Activated naive CD4-positive, alpha-beta T cell treated with Interleukin-2 at 50 U/mL for 16 hours (primary cell): ENCODE results near the gene CPXM1.

Source experiments
- DNase-seq: peaks from one replicate; pipeline ENCODE4 v3.0.0-alpha.2; 2020

CPXM1 gene

DNA sequence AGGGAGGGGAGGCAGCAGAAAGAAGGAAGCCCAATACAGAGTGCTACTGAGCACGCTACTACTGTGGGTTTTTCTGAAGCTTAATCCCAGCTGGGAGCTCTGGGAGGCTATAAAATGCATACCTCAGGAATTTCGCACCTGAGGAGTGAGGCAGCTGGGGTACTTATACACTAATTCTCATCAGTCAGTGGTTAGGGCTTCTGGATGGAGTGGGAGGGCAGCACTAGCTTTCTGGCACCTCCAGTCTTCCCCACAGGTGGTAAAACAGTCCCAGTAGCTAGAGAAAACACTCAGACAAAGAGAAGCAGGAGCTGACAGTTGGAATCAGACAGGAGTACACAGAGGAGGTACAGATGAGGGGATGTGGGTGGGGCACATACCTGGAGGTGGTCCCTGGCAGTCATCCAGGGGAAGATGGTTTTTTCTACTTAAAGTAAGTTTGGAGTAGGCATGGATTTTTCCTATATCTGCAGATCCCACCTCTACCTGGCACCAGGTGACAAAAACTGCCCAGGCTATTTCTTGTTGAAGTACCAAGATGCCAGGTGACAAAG lies 37.8 kb downstream of the CPXM1 start:
- no peak for DNase-seq

DNA sequence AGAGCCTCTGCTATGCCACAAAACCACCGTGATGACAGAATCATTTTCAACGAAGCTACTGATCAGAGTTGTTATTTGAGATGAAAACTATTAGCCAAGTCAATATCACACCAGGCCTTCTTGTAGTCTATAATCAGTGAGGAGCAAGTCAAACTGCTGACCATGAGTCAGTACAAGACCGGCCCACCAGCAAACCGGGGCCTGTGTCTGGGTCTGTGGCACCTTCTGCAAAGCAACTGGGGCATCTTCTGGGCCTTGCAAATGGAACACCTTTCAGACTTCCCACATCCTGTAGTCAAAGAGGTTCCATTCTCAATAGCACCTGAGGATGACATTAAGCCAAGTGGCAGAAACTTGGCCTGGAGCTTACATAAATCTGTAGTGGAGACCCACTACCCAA lies 38.5 kb downstream of the CPXM1 start:
- no peak for DNase-seq

DNA sequence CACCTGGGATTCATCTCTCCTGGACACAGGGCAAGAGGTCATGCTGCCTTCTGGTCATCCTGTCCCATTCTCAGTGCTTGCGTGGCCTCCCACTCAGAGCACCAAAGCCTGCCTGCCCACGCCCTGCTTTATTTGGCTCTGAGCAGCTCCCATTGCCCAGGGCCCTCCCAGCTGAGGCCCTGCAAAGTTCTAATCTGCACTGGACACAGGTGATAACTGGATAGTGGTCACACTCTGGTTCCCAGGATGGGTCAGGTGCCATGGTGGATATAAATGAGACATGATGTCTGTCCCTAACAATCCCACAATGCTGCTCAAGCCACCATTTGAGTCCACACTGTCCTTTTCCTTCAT lies 39.5 kb downstream of the CPXM1 start:
- no peak for DNase-seq

DNA sequence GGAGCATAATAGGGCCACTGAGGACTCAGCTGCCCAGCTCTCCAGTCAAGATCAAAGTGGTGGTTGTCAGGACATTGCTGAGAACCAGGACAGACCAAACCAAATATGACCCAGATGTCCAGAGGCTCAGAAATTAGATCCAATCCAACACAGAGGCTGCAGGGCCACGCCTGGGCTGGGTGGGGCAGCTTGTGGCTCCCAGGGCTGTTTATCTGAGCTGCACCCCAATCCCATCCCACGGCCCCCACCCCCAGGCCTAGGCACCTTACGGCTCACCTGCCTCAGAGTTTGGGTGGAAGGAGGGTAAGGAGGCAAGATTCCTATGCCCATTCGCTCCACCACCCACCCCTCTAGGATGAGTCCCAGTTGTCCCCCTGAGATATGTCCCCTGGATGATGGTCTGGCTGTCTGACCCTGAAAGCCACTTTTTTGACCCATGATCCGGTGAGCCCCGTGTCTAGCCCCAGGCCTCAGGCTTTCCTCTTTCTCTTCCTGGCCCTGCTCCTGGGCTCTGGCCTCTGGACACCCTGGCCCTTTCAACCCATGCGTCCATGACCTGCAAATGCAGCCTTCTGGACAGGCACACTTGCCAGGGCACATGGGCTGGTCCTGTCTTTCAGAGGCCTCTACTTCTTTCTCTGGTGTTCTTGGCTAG lies 40.0 kb downstream of the CPXM1 start:
- DNase-seq, result no peak

DNA sequence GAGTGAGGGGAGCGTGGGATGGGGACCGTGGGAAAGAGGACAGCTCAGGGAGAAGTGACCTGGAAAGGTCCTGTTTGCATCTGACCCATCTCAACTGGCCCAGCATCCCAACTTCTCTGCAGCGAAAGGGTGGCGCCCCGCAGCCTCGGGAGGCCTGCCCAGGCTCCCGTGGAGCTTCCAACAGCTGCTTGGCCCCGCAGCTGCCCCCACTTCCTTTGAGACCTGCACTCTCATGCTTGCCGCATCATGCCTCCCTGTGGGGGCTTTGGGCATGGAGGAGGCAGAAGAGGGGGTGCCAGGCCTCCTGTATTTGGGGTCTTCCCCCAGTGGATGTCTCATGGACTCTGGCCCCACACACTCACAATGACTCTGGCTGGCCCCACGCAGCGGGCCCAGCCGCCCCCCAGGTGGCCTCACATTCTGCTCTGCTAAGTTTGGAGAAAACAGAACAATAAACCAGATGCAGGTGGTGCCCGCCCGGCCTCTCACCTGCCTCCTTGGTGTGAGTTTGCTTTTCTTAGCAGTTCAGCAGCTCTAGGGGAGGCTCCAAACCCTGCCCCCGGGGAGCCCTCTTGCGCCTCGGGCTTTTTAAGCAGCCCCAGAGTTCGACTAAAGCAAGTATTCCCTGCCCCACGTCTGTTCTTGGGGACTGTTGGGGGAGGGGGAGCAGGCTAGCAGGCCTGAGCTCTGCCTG lies 40.7 kb downstream of the CPXM1 start:
- no peak for DNase-seq

GRCh38 chr20:2759143-2759542 lies 41.3 kb downstream of the CPXM1 start:
- no peak for DNase-seq

DNA sequence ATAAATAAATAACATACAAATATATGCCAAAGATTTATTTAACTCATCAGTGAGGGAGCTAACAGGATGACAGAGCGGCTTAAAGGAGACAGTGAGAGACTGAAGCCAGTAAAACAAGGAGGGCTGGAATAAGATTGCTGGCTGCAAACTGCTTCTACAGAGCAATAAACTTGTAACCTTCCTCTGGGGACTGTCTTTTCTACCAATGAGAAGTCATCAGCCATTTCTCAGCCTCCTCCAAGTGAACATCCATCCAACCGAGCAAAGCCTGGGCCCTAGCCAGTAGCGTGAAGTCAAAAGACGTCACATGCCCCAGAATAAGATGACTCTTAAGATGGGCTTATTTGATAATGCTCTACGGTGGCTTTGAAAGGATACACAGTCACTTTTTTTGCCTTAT lies 42.5 kb downstream of the CPXM1 start:
- DNase-seq, result no peak

GRCh38 chr20:2757001-2757400 lies 43.4 kb downstream of the CPXM1 start:
- no peak for DNase-seq

- no peak for DNase-seq
Observed at GRCh38 chr20:2756056-2756611, 44.3 kb downstream of the CPXM1 start.

DNA sequence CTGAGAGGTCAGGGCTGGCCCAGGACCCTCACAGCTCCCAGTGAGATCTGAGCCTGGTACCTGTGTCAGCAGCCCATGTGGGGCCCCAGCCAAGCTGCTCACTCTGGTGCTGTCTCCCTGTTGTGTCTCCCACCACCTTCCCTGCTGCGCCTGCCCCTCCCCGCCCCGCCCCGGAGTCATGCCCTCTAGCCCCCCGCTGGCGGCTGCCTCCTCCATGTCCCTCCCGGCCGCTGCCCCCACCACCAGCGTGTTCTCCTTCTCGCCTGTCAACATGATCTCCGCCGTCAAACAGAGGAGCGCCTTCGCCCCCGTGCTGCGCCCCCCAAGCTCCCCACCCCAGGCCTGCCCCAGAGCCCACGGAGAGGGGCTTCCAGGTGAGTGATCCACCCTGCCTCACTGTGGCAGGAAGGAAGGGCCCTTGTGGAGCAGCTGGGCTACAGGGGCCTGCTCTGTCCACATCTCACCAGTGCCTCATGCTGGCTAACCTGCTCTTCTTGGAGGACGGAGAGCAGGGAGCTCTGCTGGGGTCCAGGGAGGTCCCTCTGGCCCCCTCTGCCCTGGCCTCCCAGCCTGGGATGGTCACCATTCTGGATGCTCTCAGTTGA lies 44.9 kb downstream of the CPXM1 start:
- no peak for DNase-seq

GRCh38 chr20:2754424-2754823 lies 46.0 kb downstream of the CPXM1 start:
- DNase-seq, result no peak

GRCh38 chr20:2753461-2754040 lies 46.9 kb downstream of the CPXM1 start:
- DNase-seq, result no peak

GRCh38 chr20:2752567-2753460 lies 47.6 kb downstream of the CPXM1 start:
- DNase-seq, result peak; percentile 41

DNA sequence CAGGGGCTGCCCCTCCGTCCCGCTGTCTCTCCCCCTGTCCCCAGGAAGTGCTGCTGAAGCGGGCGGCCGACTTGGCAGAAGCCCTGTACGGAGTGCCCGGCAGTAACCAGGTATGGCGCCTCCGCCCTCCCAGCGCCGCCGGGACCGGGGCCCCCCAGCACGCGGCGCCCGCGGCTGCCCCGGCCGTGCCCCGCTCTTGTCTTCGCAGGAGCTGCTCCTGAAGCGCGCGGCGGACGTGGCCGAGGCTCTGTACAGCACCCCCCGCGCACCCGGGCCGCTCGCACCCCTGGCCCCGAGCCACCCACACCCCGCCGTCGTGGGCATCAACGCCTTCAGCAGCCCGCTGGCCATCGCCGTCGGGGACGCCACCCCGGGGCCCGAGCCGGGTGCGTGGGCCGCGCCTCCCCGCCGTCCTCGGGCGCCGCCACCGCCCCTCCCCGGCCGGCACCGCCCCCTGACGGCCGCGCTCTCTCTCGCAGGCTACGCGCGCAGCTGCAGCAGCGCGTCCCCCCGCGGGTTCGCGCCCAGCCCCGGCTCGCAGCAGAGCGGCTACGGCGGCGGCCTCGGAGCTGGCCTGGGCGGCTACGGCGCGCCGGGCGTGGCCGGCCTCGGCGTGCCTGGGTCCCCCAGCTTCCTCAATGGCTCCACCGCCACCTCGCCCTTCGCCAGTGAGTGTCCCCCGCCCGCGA lies 48.4 kb downstream of the CPXM1 start:
- peak; percentile 66 for DNase-seq

DNA sequence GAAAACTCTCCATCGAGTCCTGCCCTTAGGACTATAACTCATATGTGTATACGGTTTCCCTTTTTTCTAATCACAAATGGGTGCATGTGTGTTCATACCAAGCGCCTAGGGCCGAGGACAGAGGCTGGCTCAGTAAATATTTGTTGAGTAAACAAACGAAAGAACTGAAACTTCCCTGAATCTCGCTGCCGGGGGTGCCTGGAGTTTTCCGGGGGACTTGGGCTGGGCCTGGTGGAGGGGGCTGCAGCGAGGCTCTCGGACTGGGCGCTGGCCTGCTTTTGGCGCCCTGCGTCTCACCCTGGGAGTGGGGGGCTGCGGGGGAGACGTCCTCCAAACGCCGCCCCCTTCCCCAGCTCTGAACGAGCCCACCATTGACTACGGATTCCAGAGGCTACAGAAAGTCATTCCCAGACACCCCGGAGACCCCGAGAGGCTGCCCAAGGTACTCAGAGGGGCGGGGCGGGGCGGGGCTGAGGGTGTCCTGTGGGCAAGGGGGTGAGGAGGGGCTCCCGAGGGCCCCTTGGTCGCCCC lies 49.0 kb downstream of the CPXM1 start:
- no peak for DNase-seq

DNA sequence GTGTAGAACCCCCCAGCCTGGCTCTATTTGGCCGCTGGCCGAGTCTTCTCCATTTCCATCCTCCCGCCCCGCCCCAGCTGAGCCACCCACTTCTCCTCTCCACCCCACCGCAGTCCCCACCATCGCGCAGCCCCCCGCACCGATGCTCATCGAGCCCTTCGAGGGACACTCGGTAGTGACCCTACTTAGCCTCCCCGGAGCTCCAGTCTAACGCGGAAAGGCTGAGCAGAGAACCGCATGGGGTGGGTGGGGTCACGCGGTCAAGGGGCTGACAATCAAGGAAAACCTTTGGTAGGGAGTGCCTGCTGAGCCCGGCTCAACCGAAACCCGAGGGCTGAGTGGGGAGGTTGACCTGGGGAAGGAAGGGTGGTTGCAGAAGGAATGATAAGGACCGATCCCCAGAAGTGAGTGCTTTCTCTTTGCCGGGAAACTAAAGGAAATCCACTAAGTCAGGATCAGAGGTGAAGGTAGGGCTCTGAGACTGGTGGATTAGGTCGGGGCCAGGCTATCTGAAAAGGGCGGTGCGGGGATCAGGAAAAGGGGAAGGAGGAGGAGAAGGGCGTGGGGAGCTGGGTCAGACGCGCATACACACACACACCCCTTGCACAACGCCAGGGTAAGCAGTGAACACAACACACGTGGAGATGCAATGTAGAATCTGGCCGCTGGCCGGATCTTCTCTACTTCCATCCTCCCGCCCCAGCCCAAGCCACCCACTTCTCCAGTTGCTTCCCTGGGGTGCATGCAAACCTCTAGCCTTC lies 49.8 kb downstream of the CPXM1 start:
- no peak for DNase-seq

- no peak for DNase-seq
Observed at GRCh38 chr20:2749951-2750490, 50.4 kb downstream of the CPXM1 start.

DNA sequence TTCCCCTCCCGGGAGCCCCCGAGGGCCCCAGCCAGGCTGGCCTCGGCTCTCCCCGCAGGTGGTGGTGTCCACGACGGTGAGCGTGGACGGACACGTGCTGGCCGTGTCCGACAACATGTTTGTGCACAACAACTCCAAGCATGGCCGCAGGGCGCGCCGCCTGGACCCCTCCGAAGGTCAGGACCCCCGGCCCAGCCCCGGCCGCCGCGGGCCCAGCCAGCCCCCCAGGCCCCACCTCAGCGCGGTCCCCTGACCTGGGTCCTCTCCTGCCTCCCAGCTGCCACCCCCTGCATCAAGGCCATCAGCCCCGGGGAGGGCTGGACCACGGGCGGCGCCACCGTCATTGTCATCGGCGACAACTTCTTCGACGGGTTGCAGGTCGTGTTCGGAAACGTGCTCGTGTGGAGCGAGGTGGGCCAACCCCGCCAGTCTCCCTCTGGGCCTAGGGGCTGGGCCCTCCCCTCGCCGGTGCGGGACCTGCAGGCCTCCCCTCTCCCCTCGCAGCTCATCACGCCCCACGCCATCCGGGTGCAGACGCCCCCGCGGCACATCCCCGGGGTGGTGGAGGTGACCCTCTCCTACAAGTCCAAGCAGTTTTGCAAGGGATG lies 51.0 kb downstream of the CPXM1 start:
- DNase-seq, result no peak

GRCh38 chr20:2748551-2749342 lies 51.7 kb downstream of the CPXM1 start:
- no peak for DNase-seq
